ENCODE data around the gene ANKRD49.

The ANKRD49 gene

GRCh38 chr11:94511932-94512781, 18.4 kb downstream of the ANKRD49 start, which contains the start of gene C11orf97:
C11orf97 (plus strand) TSS chr11:94512461; CDS start chr11:94512529, 68 bp downstream.
- no peaks in the 10 kb centered on the region for H3K4me1 ChIP-seq (ENCODE audit: low read length)
- no peak within 1 kb of the TSS for H3K27ac ChIP-seq (ENCODE audit: low read length)
- no peaks in the 10 kb centered on the region for H4K20me1 ChIP-seq (ENCODE audit: insufficient read depth, low read length)
- H2AFZ ChIP-seq (ENCODE audit: low read length), result peak within 1 kb of the TSS; percentile 49
- no peaks in the 10 kb centered on the region for H3F3A ChIP-seq (ENCODE audit: insufficient read depth, low read length)
- peak within 1 kb of the TSS; percentile 46; the same call in 1 of the 2 replicates for H3K4me2 ChIP-seq (ENCODE audit: low read depth, low read length)
- TF ChIP-seq CTCF (IDR thresholded peaks at IDR 0.05; ENCODE audit: low read length), result no peak
- TF ChIP-seq EZH2phosphoT487 (IDR thresholded peaks at IDR 0.05; ENCODE audit: low read length), result no peak
- TF ChIP-seq EZH2 (optimal IDR thresholded peaks at IDR 0.05; ENCODE audit: low read depth, low read length), result no peak
- no peaks in the 10 kb centered on the region for H3K27me3 ChIP-seq (replicated peaks; ENCODE audit: insufficient read depth, low read length)
- peak; percentile 62 for DNase-seq
- no peaks in the 10 kb centered on the region for H3K9me2 ChIP-seq (replicated peaks; ENCODE audit: insufficient read depth, low read length)
- H3K79me2 ChIP-seq (ENCODE audit: low read length), result no peaks in the 10 kb centered on the region
- no peak within 1 kb of the TSS for H3K9ac ChIP-seq (ENCODE audit: low read length)
- no peaks in the 10 kb centered on the region for H3K36me3 ChIP-seq (replicated peaks; ENCODE audit: insufficient read depth, low read length)
- H3K9me3 ChIP-seq (replicated peaks; ENCODE audit: insufficient read depth, low read length), result no peaks in the 10 kb centered on the region
- H3K4me3 ChIP-seq (ENCODE audit: low read length), result peak within 1 kb of the TSS; percentile 35; the same call in 1 of the 2 replicates

GRCh38 chr11:94513091-94513490, 19.3 kb downstream of the ANKRD49 start:
- Histone ChIP-seq H3K79me2 (ENCODE audit: low read length) (no peaks in the 10 kb centered on the region), H3K9me2 (replicated peaks; ENCODE audit: insufficient read depth, low read length) (no peaks in the 10 kb centered on the region), H3K4me2 (ENCODE audit: low read depth, low read length) (no peak overlapping the region), H3K4me3 (ENCODE audit: low read length) (no peak overlapping the region), H3K36me3 (replicated peaks; ENCODE audit: insufficient read depth, low read length) (no peaks in the 10 kb centered on the region), H4K20me1 (ENCODE audit: insufficient read depth, low read length) (no peaks in the 10 kb centered on the region), H3F3A (ENCODE audit: insufficient read depth, low read length) (no peaks in the 10 kb centered on the region), H3K9ac (ENCODE audit: low read length) (no peak overlapping the region), H3K9me3 (replicated peaks; ENCODE audit: insufficient read depth, low read length) (no peaks in the 10 kb centered on the region), H2AFZ (ENCODE audit: low read length) (no peak overlapping the region), H3K27ac (ENCODE audit: low read length) (no peak overlapping the region), H3K27me3 (replicated peaks; ENCODE audit: insufficient read depth, low read length) (no peaks in the 10 kb centered on the region), H3K4me1 (ENCODE audit: low read length) (no peaks in the 10 kb centered on the region)
- TF ChIP-seq CTCF (IDR thresholded peaks at IDR 0.05; ENCODE audit: low read length) (no peak), EZH2phosphoT487 (IDR thresholded peaks at IDR 0.05; ENCODE audit: low read length) (no peak), EZH2 (optimal IDR thresholded peaks at IDR 0.05; ENCODE audit: low read depth, low read length) (no peak)
- no peak for DNase-seq

- H3K36me3 ChIP-seq (replicated peaks; ENCODE audit: insufficient read depth, low read length), result no peaks in the 10 kb centered on the region
- TF ChIP-seq EZH2 (optimal IDR thresholded peaks at IDR 0.05; ENCODE audit: low read depth, low read length) (no peak), EZH2phosphoT487 (IDR thresholded peaks at IDR 0.05; ENCODE audit: low read length) (no peak), CTCF (IDR thresholded peaks at IDR 0.05; ENCODE audit: low read length) (no peak)
- H3K27ac ChIP-seq (ENCODE audit: low read length), result no peak overlapping the region
- no peaks in the 10 kb centered on the region for H3K9me3 ChIP-seq (replicated peaks; ENCODE audit: insufficient read depth, low read length)
- H3K27me3 ChIP-seq (replicated peaks; ENCODE audit: insufficient read depth, low read length), result no peaks in the 10 kb centered on the region
- H4K20me1 ChIP-seq (ENCODE audit: insufficient read depth, low read length), result no peaks in the 10 kb centered on the region
- DNase-seq, result no peak
- no peak overlapping the region for H3K9ac ChIP-seq (ENCODE audit: low read length)
- no peaks in the 10 kb centered on the region for H3K9me2 ChIP-seq (replicated peaks; ENCODE audit: insufficient read depth, low read length)
- H2AFZ ChIP-seq (ENCODE audit: low read length), result no peak overlapping the region
- no peak overlapping the region for H3K4me2 ChIP-seq (ENCODE audit: low read depth, low read length)
- no peak overlapping the region for H3K4me3 ChIP-seq (ENCODE audit: low read length)
- H3K79me2 ChIP-seq (ENCODE audit: low read length), result no peaks in the 10 kb centered on the region
- no peaks in the 10 kb centered on the region for H3F3A ChIP-seq (ENCODE audit: insufficient read depth, low read length)
- H3K4me1 ChIP-seq (ENCODE audit: low read length), result no peaks in the 10 kb centered on the region
These were observed 21.6 kb downstream of the ANKRD49 start for GRCh38 chr11:94515398-94515797.
